Measurements from ENCODE around the gene TRIM7.
"Not testable (repeated sequence)": the region's sequence is repeated elsewhere in the genome, so short reads cannot be mapped to it uniquely, and the experiment has no call there.

The TRIM7 gene

GRCh38 chr5:181190711-181191525, 14.1 kb downstream of the TRIM7 start:
- DNase-seq, result no peak

- DNase-seq, result no peak
Measured at GRCh38 chr5:181189962-181190710, 14.9 kb downstream of the TRIM7 start.

- DNase-seq, result peak; percentile 40
Measured at GRCh38 chr5:181189363-181189961, 15.5 kb downstream of the TRIM7 start.

GRCh38 chr5:181188700-181189362, 16.2 kb downstream of the TRIM7 start:
- DNase-seq, result peak; percentile 78

- DNase-seq, result no peak
Measured at GRCh38 chr5:181187500-181188213, 17.3 kb downstream of the TRIM7 start.

- DNase-seq, result no peak
Measured at GRCh38 chr5:181186986-181187499, 18.0 kb downstream of the TRIM7 start.

- DNase-seq, result no peak
Measured at GRCh38 chr5:181186022-181186421, 19.0 kb downstream of the TRIM7 start.

GRCh38 chr5:181185560-181185959, 19.4 kb downstream of the TRIM7 start:
- DNase-seq, result no peak

GRCh38 chr5:181184845-181185216, 20.2 kb downstream of the TRIM7 start:
- DNase-seq, result no peak

- DNase-seq, result no peak
Measured at GRCh38 chr5:181182651-181183050, 22.3 kb downstream of the TRIM7 start.

- DNase-seq, result peak; percentile 46
Measured at GRCh38 chr5:181181650-181182565, 23.1 kb downstream of the TRIM7 start.

GRCh38 chr5:181177559-181177958, 27.4 kb downstream of the TRIM7 start:
- not testable (repeated sequence) for DNase-seq

- no peak for DNase-seq
Measured at GRCh38 chr5:181176254-181176952, 28.6 kb downstream of the TRIM7 start.

- DNase-seq, result peak; percentile 42
Measured at GRCh38 chr5:181173420-181174342, 31.3 kb downstream of the TRIM7 start.

GRCh38 chr5:181173027-181173419, 32.0 kb downstream of the TRIM7 start:
- no peak for DNase-seq

GRCh38 chr5:181171782-181172181, 33.2 kb downstream of the TRIM7 start:
- no peak for DNase-seq

GRCh38 chr5:181170996-181171395, 34.0 kb downstream of the TRIM7 start:
- no peak for DNase-seq

- no peak for DNase-seq
Measured at GRCh38 chr5:181170237-181170825, 34.7 kb downstream of the TRIM7 start.
